Activated CD4-positive, alpha-beta T cell treated with anti-CD3 and anti-CD28 coated beads, Interleukin-2, amount 50 U/mL, for 1 hour (primary cell): ENCODE results near the gene OR51D1.

ENCODE experiments used
- DNase-seq: peaks from one replicate; pipeline ENCODE4 v3.0.0-alpha.2; 2020

OR51D1 gene

DNA sequence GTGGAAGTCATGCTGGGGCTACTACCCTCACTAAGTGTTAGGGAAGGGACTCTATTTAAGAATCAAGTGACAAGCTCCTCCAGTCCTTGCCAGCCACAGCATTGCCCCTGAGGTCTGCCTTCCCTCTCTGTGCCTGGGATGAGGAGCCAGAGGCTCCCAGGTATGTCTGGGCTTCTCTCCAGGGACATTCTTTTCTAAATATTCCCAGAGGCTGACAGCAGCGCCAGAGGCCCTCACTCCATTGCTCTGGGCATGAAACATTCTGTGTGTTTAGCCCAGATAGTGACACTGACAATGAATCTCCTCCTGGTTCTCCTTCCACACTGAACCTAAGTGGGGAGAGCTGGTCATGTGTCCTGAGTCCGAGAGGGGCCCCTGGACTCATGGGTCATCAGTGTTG is 8.7 kb downstream of the OR51D1 start:
- no peak for DNase-seq

DNA sequence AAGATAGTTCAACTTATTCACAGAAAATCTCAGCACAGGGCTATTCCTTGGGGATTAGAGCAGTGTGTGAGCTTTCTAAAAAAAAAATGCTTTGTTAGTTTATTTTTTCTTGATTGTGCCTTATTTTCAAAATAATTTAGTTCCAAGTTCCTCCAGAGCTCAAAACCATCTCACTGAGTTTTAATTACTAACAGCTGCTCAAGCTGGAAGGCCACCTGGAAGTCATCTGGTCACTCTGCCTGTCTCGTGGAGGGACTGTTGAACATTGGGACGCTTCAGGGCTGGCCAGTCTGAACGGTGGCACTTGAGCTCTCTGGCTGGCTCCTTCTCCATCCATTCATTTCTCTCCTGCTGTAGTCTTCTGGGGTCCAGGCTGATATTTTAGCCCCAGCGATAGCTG is 10.5 kb downstream of the OR51D1 start:
- DNase-seq = no peak

DNA sequence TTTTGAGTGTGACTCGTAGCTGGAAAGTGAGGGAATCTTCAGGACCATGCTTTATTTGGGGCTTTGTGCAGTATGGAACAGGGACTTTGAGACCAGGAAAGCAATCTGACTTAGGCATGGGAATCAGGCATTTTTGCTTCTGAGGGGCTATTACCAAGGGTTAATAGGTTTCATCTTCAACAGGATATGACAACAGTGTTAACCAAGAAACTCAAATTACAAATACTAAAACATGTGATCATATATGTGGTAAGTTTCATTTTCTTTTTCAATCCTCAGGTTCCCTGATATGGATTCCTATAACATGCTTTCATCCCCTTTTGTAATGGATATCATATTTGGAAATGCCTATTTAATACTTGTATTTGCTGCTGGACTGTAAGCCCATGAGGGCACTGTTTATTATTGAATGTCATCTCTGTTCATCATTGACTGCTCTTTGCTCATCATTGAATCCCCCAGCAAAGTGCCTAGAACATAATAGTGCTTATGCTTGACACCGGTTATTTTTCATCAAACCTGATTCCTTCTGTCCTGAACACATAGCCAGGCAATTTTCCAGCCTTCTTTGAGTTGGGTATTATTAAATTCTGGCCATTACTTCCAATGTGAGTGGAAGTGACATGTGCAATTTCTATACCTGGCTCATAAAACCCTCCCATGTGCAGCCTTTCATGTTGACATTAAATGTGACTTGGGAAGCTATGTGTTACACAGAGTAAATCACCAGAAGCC is 17.5 kb downstream of the OR51D1 start:
- no peak for DNase-seq

DNA sequence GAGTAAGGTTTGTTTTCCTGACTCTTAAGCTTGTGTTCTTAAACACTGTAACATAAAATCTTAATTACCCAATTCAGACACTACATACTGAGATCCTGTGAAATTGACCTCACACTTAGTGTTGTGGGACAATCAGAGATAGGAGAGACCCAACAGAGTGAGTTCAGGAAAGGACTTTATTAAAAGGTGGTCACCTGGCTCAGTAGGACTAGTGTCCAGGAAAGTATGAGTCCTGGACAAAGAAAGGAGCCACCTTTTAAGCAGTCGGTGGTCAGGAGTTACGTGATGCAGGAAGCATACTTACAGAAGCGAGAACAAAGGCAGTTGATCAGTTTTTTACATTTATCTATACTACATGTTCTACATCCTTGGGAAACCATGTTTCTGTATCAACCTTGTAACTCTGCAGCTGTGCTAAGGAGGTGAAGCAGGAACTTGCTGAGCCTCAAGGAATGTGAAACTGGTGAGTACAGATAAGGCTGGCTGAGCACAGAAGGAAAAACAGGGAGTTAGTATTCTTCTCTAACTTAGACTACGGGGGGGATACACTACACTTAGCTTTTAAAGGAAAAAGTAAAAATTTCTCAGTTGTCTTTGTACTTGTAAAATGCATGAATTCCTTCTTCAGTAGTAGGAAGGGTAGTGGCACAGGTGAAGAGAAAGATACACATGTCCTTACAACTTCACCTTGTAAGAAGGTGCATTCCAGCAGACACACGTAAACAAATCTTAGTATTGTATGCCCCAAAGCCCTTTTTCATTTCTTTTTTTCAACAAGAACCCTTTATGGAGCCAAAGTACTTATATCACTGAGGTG is 21.6 kb downstream of the OR51D1 start:
- DNase-seq = no peak

DNA sequence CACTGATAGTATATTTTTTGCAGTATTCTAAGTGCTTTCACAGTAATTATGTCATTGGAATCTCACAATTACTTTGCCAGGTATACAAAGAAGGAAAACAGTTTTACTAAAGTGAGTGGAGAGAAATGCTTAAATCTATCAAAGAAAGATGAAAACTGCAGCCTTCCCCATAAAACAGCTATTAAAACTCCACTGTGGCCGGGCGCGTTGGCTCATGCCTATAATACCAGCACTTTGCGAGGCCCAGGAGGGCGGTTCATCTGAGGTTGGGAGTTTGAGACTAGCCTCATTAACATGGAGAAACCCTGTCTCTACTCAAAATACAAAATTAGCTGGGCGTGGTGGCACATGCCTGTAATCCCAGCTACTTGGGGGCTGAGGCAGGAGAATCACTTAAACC is 25.6 kb downstream of the OR51D1 start:
- DNase-seq = no peak

DNA sequence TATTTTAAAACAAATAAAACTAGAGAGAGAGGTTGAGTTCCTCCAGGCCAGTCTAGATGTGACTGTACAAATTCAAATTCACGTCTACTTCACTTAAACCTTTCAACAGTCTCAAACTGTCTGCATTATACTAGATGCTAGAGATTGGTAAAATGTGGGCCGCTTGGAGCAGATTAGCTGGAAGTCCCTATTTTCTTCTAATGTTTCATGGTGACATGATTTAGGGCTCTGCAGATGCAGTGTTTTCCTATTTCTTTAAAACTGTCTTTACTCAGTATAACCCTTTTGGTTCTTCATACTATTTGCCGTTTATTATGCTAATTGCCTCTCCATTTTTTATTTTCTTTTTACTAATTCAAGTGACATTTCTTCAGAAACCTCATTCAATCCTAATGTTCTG is 26.9 kb downstream of the OR51D1 start:
- DNase-seq = no peak

DNA sequence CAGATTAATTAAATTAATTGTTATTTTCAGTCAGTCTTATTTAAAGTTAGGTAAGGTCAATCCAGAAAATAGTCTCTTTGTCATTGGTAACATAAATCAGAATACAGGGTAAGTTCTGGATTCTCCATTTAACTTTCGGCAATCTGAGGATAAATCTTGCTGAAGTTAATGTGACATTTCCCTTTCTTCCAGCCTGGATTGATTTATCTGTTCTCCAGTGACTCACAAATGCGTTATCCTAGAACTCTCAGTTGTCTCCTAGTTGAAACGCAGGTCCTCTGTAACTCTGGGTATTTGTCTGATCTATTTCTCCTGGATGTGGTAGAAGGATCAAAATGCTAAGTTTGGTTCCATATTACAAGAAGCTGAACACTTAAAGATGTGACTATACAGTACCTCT is 27.5 kb downstream of the OR51D1 start:
- no peak for DNase-seq

DNA sequence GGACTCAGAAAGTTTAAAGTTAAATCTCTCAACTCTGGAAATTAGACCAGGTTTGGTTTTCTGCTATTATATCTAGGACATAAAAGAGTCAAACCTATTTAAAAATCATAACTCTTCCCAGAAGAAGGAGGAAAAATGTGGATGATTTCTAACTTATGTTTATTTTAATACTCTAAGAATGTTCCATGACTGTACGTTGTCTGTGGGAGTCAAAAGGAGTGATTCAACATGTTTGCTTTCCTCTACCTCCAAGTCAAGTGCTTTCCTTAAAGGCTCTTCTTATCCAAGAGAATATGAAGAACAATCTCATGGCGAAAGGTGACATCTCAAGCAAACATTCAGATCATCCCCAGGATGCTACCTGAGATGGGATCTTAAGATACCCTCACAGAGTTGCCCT is 28.1 kb downstream of the OR51D1 start:
- no peak for DNase-seq

DNA sequence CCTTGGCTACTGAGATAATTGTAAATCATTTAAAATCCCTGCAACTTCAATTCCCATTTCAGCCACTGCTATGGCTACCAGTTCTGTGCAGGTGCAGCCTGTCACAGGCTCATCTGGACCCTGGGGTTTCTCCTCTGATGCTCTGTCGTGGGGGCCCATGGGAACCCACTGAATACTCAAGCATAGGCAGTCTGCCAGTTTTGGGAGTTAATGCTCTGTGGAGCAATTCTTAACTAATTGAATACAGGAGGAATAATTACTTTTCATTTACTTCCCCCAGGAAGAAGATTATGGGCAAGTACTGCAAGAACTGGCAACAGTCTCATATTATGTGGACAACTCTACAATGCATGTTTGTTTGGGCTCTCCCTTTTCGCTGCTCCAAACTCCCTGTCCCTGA is 34.5 kb downstream of the OR51D1 start:
- DNase-seq = no peak

DNA sequence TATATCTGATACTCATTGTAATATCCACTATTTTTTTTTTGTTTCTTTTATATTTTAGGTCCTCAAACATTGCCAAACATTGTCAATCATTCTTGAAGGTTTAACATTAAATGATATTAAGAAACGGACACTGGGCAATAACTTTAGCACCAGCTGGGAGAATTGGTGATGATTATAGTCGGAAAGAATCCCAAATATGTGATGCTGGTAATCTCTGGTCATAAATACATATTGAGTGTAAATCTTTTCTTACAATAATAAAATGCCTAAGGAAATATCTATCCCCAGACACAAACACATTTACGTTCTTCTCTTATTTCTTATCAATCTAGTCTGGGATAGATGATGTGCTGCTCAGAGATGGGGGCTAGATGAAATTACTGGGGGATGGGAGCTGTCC is 35.2 kb downstream of the OR51D1 start:
- DNase-seq = no peak

DNA sequence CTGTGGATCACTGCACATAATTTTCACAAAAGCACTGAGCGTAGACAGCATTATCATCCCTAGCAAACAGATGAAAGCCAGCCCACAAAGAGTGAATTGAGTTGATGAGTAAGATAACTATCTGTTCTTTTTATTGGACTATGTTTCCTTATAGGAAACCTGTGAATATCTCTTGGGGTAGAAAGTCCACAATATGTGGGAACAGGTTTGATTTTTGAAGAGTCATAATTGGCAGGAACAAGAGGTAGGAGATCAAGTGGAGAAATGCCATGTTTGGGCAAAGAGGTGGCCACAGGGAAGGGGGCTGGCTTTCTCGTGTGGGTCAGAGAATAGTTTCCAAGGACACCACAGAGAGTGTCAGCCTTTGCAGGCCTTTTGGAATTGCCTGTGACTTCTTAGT is 36.5 kb downstream of the OR51D1 start:
- DNase-seq = no peak

DNA sequence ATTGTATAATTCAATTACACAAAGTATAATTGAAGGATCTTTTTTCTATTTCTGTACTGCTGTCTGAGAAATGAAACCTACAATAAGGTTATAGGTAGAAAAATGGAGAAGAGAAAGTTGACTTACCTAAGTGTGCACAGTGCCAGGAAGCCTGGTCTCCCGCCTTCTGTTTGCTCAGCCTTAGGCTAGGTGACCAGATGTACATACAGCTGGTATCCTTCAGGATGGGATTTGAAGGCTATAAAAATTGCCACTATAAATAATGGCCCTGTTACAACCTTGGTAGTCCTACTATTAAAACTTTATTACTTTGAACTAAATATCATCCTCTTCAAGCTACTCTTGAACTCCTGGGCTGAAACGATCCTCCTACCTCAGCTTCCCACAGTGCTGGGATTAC is 40.7 kb downstream of the OR51D1 start:
- no peak for DNase-seq

DNA sequence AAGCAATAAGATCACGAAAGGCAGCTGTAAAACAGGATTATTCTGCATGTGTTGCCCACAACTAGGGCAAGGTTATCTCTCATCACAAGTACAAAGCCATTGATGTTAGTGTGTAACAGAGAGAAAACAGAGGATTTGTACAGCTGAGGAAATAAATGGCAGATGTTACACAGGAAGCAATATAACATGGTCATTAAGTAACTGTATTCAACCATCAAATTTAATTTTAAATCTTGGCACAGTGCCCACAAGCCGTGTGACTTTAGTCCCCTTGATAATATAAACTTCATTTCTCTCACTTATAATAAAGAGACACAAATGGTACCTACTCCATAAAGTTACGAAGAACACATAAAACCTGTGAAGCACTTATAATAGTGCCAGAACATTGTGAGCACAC is 43.1 kb downstream of the OR51D1 start:
- no peak for DNase-seq

DNA sequence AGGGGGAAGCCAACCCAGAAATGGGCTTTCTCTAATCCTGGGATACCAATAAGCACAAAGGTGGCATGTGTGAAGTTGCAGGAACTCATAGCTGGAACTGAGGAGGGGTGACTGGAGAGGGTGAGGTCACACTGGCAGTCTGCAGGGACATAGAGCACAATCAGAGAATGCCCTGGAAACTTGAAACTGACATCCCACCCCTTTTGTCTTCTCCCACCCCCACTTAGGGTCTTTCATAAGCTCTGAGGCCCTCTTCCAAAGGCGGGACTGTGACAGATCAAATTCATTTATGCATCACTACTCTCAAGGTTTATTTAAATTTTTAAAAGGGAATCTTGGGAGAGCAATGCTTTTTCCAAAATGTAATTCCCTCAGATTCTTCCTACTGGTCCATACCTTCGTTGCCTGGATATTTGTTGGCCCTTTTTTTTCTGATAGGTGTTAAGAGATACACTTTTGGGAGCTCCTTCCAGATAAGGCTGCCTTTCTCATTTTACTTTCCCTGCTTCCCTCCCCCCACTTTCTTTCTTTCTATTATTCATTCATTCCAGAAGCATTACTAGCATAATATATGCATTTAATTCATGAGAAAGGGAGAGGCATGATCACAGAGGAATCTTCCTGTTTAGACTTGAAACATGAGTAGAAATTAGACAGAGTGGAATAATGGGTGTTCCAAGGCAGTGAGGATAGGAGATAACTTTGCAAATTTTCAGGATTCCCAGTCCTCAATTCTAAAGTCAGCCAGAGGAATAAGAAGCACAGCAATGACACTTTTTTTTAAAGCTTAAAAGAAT is 45.5 kb downstream of the OR51D1 start:
- no peak for DNase-seq

DNA sequence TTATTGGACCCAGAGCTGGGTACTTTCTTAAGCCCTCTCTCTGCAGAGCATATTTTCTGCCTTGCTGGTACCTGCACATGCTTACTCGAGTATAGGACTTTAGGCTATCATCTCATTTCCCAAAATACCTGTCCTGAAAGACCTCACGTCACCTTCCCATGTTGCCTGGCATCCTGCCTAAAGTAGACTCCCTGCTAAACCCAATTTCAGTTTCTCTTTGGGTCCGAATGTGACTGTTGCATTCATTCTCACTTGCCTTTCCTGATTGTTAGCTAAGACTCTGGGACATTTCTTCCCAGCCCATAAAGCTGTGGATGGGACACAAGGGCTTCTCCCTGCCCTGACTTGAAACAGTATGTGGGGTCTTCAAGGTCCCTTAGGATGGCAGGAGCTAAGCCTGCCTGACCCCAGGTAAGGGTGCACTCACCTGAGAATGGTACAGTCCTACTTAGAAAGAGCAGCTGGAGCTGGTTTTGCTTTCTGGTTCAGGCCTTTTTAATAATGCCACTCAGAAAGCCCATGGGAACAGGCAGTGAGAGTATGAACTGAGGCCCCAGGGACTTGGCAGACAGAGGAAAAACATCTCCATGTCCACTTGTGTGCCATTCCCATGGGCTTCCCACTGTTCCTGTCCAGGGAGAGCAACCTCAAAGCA is 47.5 kb downstream of the OR51D1 start:
- DNase-seq = no peak
